HFFc6 (cell line): ENCODE data around the gene KRTAP2-3. TPM values are rescaled to one million over a fixed set of nuclear protein-coding genes. Genes with fewer than 3 reads are reported as not detected.
"Not testable (repeated sequence)": the region's sequence is repeated elsewhere in the genome, so short reads cannot be mapped to it uniquely, and the experiment has no call there.

Source experiments
- DNase-seq: peaks from one replicate; pipeline ENCODE4 v3.0.0-alpha.2; 2018
- H3K27ac Mint-ChIP-seq: 2 replicates; pipeline ENCODE4 v1.8.0; 2020; ENCODE audit warnings: mild to moderate bottlenecking, mixed read lengths
- H3K27me3 Mint-ChIP-seq: 2 replicates; pipeline ENCODE4 v1.8.0; 2021; ENCODE audit warnings: mild to moderate bottlenecking, moderate library complexity, mixed read lengths; ENCODE audit not compliant: insufficient read depth
- H3K36me3 Mint-ChIP-seq: 2 replicates; pipeline ENCODE4 v1.8.0; 2021; ENCODE audit warnings: low read depth, mixed read lengths
- H3K4me1 Mint-ChIP-seq: 2 replicates; pipeline ENCODE4 v1.8.0; 2020; ENCODE audit warnings: low read depth, mixed read lengths
- H3K4me3 Mint-ChIP-seq: 2 replicates; pipeline ENCODE4 v1.8.0; 2020; ENCODE audit warnings: mild to moderate bottlenecking, moderate library complexity, mixed read lengths
- H3K9me3 Mint-ChIP-seq: 2 replicates; pipeline ENCODE4 v1.8.0; 2020; ENCODE audit warnings: mild to moderate bottlenecking, mixed read lengths
- total RNA-seq, 6 experiments: library from RNA; stranded (reverse); fragmentation: NEBNext Ultra II Directional; extraction: Animal tissue kit (Norgen Biotek cat#: 25700); gene quantifications; 2 replicates in 1 of 6; 3 replicates in 5 of 6; pipeline ENCODE4 v1.2.3, GENCODE V29; 2021
- TF ChIP-seq, protein P1 (sequence below): fragments of 200-600 bp; sonication (generic); IDR thresholded peaks from 2 replicates; pipeline ENCODE4 v1.5.0; 2021; ENCODE audit warnings: antibody characterized with exemption, mild to moderate bottlenecking

The KRTAP2-3 gene
- total RNA-seq, 6 experiments from 2014 or later = 30.3 to 105 (median 44.4) TPM

DNA sequence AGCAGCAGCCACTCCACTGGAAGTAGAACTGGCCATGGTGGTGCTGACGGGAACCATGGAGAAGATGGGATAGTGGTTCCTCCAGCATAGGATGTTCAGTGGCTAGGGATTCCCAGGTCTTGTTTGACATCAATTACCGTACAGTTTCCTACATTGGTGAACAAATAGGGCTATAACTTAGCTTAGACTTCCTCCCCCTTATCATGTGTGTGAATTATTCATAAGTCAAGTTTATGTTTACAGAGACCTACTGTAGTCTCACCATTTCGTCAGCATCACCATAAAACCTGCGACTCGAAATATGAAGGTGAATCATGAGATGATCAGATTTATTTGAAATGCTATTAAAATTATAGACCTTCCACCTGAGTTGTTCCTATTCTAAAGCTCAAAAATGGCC lies 1.2 kb downstream of the KRTAP2-3 start:
- 0 out of 2 replicates have a peak overlapping the region, but pooled peaks have one; percentile 75 for H3K4me3 Mint-ChIP-seq
- TF ChIP-seq, protein P1, sequence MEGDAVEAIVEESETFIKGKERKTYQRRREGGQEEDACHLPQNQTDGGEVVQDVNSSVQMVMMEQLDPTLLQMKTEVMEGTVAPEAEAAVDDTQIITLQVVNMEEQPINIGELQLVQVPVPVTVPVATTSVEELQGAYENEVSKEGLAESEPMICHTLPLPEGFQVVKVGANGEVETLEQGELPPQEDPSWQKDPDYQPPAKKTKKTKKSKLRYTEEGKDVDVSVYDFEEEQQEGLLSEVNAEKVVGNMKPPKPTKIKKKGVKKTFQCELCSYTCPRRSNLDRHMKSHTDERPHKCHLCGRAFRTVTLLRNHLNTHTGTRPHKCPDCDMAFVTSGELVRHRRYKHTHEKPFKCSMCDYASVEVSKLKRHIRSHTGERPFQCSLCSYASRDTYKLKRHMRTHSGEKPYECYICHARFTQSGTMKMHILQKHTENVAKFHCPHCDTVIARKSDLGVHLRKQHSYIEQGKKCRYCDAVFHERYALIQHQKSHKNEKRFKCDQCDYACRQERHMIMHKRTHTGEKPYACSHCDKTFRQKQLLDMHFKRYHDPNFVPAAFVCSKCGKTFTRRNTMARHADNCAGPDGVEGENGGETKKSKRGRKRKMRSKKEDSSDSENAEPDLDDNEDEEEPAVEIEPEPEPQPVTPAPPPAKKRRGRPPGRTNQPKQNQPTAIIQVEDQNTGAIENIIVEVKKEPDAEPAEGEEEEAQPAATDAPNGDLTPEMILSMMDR = no peak
- H3K27ac Mint-ChIP-seq = peak overlapping the region; percentile 90
- peaks cover 88% of the 10 kb centered on the region for H3K4me1 Mint-ChIP-seq
- peaks cover 9% of the 10 kb centered on the region for H3K36me3 Mint-ChIP-seq
- DNase-seq = no peak
- H3K27me3 Mint-ChIP-seq = peaks cover 4% of the 10 kb centered on the region
- peaks cover under 1% of the 10 kb centered on the region; the same call in 1 of the 2 replicates for H3K9me3 Mint-ChIP-seq

DNA sequence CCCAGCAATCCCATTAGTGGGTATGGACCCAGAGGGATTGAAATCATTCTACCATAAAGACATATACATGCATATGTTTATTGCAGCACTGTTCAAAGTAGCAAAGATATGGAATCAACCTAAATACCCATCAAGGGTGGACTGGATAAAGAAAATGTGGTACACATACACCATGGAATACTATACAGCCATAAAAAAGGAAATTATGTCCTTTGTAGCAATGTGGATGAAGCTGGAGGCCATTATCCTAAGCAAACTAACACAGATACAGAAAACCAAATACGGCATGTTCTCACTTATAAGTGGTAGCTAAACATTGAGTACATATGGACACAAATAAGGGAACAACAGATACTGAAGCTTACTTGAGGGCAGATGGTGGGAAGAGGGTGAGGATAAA lies 2.4 kb downstream of the KRTAP2-3 start:
- H3K27me3 Mint-ChIP-seq = peaks cover 4% of the 10 kb centered on the region
- H3K4me1 Mint-ChIP-seq = peaks cover 88% of the 10 kb centered on the region
- peak overlapping the region; percentile 62 for H3K27ac Mint-ChIP-seq
- no peak overlapping the region for H3K4me3 Mint-ChIP-seq
- TF ChIP-seq, protein P1 = no peak
- no peak for DNase-seq
- H3K9me3 Mint-ChIP-seq = peaks cover 6% of the 10 kb centered on the region; the same call in 1 of the 2 replicates
- peaks cover 17% of the 10 kb centered on the region for H3K36me3 Mint-ChIP-seq

DNA sequence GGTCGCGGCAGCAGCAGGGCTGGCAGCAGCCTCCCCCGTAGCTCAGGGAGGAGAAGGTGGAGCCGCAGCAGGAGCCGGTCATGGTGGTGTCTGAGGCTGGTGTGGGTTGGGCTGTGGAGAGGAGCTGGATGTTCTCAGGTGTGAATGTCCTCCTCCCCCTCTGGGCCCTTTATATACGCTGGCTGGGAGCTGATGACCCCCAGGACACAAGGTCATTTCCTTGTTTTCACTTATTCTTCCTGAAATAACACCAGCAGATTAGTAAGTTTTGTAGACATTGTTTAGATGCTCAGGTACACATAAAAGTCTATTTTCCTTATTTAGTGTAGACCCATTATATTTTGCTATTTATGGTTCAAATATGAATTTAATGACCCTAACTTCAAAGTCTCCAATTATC lies 4.8 kb downstream of the KRTAP2-3 start, which contains the start of gene KRTAP2-2:
TSS of gene KRTAP2-2 (minus strand) at position 101 of the 400 bp plus-strand sequence. CDS start at position 82, 19 bp downstream.
- H3K9me3 Mint-ChIP-seq, DNase-seq, H3K27me3 Mint-ChIP-seq, H3K4me3 Mint-ChIP-seq: not testable (repeated sequence)
- Mint-ChIP-seq H3K27ac (peak within 1 kb of the TSS; percentile 48; the same call in 1 of the 2 replicates), H3K4me1 (peaks cover 80% of the 10 kb centered on the region), H3K36me3 (peaks cover 24% of the 10 kb centered on the region)

DNA sequence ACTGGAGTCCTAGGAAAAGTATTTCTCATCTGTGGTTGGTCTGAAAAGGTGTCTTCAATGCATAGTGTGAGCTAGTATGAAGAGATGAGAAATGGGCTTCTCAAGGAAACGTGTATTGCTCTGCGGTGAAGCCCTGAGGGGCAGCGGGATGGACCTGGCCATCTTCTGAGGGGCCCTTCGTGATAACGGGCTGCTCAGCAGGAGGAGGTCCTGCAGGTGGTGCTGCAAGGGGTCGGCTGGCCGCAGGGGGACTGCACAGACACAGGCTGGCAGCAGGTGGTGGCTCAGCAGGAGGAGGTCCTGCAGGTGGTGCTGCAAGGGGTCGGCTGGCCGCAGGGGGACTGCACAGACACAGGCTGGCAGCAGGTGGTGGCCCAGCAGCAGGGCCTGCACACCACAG lies 5.4 kb downstream of the KRTAP2-3 start:
- Mint-ChIP-seq H3K36me3 (peaks cover 24% of the 10 kb centered on the region), H3K4me1 (peaks cover 81% of the 10 kb centered on the region)
- not testable (repeated sequence) for H3K27me3 Mint-ChIP-seq, H3K4me3 Mint-ChIP-seq, H3K9me3 Mint-ChIP-seq, DNase-seq, H3K27ac Mint-ChIP-seq

DNA sequence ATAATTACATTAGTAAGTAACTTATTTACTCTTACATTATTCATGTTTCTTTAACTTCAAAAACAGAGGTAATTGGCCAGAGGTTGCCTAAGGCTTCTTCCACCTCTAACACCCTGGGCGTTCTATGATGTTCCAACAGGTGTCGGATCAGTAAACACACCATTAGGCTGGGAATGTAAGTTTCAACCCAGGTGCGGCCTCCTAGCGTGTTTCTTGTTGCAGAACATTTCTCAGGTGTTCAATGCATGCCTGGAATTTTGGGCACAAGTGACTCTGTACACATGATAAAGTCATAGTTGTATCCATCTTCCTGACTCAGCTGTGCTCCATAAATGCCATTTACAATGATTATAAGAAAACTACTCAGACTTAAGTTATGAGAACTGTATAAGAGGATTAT lies 5.9 kb downstream of the KRTAP2-3 start:
- Mint-ChIP-seq H3K27ac (peak overlapping the region; percentile 68; the same call in 1 of the 2 replicates), H3K9me3 (peaks cover 6% of the 10 kb centered on the region; the same call in 1 of the 2 replicates), H3K4me1 (peaks cover 80% of the 10 kb centered on the region), H3K27me3 (peaks cover 1% of the 10 kb centered on the region; the same call in 1 of the 2 replicates), H3K36me3 (peaks cover 24% of the 10 kb centered on the region), H3K4me3 (no peak overlapping the region)
- no peak for DNase-seq
- TF ChIP-seq, protein P1 = no peak

DNA sequence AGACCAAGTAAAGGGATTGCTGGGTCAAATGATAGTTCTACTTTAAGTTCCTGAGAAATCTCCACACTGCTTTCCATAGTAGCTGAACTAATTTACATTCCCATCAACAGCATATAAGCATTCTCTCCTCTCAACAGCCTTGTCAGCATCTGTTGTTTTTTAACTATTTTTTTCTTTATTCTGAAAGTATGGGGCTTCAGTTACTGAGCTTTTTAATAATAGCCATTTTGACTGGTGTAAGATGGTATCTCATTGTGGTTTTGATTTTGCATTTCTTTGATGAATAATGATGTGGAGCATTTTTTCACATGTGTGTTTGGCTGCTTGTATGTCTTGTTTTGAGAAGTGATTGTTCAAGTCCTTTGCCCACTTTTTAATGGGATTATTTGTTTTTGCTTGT lies 7.3 kb downstream of the KRTAP2-3 start:
- peaks cover 83% of the 10 kb centered on the region for H3K4me1 Mint-ChIP-seq

More for the DNA sequence above, 7.3 kb downstream of the KRTAP2-3 start:
- TF ChIP-seq, protein P1 = no peak
- peaks cover 1% of the 10 kb centered on the region for H3K27me3 Mint-ChIP-seq
- peaks cover 6% of the 10 kb centered on the region; the same call in 1 of the 2 replicates for H3K9me3 Mint-ChIP-seq
- peaks cover 23% of the 10 kb centered on the region for H3K36me3 Mint-ChIP-seq
- DNase-seq = peak; percentile 79
- peak overlapping the region; percentile 68 for H3K27ac Mint-ChIP-seq
- no peak overlapping the region for H3K4me3 Mint-ChIP-seq
